Ovary (tissue), 3 donors: ENCODE results near the gene CYS1.

Source experiments
- POLR2A ChIP-seq: fragments of 450-650 bp; IDR thresholded peaks from one replicate; pipeline ENCODE4 v1.6.1; 2017; ENCODE audit warnings: antibody characterized with exemption, mild to moderate bottlenecking, moderate library complexity
- TF ChIP-seq, protein P1 (sequence below), 3 donors: fragments of 450-650 bp in 2 of 3; fragments of 200-600 bp in 1 of 3; IDR thresholded peaks; one replicate each; pipeline versions ENCODE4 v1.5.1 to v1.8.0; 2016 to 2022; ENCODE audit warnings: antibody characterized with exemption in 3 of 3, mild to moderate bottlenecking in 1 of 3
- donor health status: DM: no; HTN: no; CAD: no.

DNA sequence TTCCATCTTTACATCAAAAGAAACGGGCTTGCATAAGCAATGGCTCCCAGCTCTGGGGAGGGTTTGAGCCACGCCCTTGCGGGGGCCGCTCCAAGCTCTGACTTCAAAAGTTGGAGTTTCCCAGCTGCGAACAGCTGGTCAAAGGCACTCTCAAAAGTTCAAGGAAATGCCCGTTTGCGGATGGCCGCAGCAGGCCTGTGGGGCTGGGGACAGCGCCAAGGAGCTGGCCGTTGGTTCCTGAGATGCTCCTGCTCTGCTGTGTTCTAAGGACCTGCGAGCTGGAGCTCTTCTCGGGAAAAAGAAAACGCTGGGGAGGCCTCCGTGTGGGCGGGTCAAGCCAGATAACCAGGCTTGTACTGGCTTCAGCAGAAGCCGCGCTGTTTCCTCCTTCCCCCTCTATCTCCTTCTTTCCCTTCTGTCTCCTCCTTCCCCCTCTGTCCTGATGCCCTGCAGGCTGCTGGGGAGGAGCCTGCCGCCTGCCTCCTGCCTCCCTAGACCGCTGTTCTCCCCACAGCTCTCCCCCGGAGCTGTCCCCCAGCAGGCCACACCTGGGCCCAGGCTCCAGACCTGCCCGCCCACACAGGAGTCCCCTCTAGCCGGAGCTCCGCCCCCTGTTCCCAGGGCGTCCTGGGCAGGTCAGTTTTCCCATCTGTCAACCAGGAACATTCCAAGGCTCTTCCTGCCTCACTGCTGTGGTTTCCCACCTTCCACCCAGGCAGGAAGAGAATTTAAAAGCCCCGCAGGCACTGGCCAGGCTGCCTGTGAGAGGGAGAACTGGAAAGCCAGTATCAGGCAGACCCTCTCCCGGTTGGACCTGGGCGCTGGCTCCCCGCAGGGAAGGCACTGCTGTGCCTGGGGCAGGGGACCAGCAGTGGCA is 22.7 kb downstream of the CYS1 start:
- TF ChIP-seq, protein P1, sequence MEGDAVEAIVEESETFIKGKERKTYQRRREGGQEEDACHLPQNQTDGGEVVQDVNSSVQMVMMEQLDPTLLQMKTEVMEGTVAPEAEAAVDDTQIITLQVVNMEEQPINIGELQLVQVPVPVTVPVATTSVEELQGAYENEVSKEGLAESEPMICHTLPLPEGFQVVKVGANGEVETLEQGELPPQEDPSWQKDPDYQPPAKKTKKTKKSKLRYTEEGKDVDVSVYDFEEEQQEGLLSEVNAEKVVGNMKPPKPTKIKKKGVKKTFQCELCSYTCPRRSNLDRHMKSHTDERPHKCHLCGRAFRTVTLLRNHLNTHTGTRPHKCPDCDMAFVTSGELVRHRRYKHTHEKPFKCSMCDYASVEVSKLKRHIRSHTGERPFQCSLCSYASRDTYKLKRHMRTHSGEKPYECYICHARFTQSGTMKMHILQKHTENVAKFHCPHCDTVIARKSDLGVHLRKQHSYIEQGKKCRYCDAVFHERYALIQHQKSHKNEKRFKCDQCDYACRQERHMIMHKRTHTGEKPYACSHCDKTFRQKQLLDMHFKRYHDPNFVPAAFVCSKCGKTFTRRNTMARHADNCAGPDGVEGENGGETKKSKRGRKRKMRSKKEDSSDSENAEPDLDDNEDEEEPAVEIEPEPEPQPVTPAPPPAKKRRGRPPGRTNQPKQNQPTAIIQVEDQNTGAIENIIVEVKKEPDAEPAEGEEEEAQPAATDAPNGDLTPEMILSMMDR (IDR thresholded peaks at IDR 0.05): no peak
- no peak for TF ChIP-seq POLR2A
